HG02840 (cell line): ENCODE data around the gene ERICH3.

Experiments used
- ATAC-seq: cut with Tn5 transposase; IDR thresholded peaks from one replicate; pipeline ENCODE4 v1.9.1; 2021; ENCODE audit warnings: mild to moderate bottlenecking, moderate library complexity, moderate number of reproducible peaks; ENCODE audit not compliant: unreplicated experiment, low FRiP score

Gene ERICH3, protein sequence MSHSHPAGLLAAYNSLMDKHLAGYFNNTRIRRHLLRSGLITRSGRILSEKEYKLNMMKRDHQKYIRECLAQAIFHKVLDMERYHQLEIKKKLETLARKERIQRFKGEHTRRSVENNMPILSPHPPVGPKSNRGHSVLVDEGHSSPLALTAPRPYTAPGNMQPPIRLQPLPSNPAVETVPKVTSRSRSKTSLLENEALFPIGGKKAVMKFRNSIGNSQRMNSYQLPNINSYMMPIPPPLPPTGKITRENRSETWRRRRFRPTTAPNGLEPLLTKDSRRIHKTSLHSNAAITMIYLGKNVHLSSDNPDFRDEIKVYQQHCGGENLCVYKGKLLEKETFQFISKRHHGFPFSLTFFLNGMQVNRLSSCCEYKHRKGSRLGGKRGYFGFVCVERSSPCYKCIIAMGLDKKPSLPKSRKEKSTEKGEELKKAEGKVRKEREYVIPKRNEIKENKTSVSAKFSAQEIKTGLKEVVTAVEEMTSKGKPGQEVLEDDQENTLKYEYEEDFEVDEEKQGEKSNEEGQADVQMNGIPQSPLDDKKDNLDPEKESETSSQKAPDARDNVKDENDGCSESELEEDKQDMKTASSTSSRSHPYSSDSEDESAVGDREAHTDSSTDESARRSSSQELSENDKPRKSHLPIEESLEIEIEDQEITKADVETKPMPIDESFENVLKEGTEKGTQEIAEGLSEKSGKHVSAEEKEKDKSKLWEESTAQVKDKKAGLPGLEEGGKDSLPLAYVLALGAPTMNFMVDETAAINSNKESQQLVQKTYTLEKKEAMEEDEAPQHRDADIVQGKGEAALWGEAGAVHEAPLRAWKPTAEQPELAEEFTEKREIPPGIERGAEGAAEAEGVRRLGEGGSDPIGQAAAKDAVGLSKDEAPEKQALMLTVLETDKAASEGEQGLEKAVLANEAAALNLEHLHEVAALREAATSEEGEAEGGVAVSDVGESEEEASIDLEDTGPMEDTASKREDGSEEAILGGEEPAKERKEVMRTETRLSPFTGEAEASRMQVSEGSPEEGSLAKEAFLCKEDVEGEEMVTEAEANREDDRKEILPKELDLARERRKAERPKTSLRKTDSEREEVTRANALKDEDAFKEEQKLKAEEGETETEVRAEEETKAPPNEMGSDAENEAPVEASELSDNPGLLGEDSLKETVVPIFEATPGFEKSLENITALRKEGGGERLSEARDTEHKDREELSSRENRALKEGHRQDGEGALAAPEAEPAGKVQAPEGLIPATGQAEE (N-terminal part only)

DNA sequence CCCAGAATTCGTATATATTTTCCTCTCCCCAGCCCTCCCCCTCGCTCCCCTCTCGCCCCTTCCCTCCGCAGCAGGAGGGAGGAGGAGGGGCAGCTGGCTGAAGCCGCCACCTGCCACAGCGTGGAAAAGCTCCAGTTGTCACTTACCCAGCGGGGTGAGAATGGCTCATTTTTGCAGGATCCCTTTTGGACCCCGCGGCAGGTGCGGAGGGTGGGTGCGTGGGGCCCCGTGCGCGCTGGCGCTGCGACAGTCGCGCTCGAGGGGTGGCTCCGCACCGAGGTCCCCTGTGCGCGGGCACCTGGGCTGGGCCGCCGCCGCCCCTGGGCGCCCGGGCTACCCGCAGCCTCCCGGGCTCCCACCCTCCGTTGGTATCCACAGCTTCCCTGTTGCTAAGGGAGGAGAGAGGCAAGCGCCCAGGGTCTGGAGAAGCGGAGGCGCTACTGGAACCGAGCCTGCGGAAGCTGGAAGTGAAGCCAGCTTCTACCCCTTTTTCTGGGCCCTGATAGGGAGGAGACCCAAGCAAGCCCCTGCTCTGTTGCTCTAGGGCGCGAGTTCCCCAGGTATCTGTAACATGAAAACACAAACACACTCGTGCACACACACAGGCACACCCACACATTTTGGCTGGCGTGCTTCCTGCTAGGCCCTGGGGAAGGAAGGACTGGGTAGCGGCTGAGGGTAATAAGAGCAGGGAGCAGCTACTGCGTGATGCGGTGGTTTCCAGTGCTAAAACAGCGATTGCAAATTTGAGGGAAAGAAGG, at the start of gene ERICH3:
ERICH3 (minus strand) TSS at position 442 of the 761 bp plus-strand sequence; CDS start at position 169, 273 bp downstream.
- no peak for ATAC-seq

DNA sequence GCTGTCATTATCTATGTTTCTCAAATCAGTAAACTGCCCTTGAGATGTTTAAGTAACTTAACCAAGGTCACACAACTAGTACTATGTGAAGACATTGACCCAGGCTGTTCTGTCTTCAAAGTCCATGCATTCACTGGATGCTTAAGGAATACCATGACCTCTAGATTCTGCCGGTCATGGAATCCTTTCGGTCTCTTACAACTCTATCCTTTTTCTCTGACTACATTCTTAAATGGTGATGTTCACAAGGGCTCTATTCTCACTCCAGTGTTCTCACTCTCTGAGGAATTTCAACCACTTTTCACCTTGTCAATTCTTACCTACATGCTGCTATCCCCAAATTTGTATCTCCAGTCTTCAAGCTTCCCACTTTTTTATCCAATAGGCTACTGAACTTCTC, 44.0 kb upstream of the ERICH3 start:
- no peak for ATAC-seq

DNA sequence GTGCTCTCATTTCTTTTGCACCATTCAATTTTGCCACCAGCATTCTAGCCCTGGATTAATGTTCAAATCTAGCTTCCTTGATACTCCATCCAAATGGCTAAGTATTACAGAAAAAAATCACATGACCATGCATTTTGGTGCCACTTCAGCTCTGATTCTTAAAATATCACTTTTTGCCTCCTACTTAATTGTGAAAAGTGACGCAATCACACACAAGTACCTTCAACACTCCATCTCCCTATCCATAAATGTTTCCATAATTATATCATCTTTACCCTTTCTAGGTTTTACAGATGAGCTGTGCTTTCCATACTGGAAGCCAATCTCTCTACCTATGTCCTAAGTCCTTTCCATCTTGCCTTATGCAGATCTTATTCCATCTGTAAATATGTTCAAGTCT, 43.2 kb upstream of the ERICH3 start:
- no peak for ATAC-seq

DNA sequence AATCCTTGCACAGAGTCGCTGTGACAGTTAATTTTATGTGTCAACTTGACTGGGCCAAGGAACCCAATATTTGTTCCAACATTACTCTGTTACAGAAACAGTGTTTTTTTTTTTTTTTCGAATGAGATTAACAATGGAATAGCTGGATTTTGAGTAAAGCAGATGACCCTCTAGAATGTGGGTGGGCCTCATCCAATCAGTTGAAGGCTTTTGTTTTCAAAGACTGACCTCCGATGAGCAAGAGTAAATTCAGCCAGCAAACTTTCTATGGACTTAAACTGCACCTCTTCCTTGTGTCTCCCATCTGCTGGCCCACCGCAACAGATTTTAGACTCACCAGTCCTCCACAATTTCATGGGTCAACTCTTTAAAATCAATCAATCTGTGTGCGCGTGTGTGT, 42.2 kb upstream of the ERICH3 start:
- no peak for ATAC-seq

DNA sequence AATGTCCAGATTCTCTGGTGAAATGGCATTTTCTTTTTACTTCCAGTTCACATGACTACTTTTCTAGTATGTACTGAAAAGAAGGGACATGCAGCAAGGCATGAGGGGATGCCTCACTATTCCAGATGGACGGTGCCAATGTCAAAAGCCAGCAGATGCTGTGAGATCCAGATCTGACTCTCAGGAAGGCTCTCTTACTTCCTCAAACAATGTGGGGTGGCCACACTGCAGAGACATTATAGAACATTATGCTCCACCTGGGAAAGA, 41.6 kb upstream of the ERICH3 start:
- no peak for ATAC-seq

DNA sequence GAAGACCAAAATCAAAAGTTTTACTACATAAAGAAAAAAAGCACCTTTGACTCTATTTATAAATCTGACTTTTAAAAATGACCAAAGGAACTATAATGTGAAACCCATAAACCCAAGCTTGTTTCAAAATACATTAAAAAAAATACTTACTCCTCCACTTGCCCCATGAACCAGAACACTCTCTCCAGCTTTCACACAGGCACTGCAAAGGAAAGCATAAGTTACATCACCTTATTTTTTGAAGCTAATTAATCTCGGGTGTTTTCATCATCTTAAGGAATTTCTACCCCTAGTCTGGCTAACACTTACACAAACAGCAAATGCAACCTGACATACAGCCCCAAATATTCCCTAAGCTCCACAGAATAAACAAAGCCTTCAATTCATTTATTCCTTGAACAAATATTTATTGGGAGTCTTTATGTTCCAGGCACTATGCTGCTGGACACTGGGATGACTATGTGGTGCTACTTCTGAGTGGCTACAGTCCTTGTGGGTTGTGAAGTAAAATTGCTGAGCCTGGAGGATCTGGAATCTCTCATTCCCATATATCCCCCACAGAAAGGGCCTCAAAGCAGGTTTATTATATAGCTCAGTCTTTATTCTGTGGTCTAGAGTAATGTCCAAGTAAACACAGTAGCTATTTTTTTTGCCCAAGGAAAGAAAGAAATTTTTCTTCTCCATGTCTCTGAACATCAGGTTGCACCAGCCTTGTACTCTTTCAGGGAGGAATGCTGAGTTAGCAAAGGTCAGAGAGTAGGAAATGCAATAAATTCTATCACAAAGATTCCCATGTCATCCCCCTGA, 41.0 kb upstream of the ERICH3 start:
- peak; percentile 58 for ATAC-seq

DNA sequence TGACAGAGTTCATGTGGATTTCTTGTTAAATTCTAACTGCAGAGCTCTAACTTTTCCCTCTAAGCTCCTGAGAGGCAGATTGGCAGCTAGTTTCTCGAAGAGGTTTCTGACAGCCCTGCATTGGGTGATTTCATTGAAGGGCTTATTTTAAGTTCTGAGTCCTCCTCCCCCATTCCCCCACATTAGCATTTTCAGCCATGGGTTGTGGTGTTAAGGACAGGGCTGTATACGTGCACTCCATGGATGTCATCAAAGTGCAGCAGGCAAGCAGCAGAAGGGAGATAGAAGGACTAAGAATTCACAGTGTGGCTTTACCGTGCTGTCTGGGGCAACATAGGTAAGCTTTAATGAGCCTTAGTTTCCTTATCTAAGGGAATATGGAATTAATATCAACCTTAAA, 40.3 kb upstream of the ERICH3 start:
- peak; percentile 31 for ATAC-seq

DNA sequence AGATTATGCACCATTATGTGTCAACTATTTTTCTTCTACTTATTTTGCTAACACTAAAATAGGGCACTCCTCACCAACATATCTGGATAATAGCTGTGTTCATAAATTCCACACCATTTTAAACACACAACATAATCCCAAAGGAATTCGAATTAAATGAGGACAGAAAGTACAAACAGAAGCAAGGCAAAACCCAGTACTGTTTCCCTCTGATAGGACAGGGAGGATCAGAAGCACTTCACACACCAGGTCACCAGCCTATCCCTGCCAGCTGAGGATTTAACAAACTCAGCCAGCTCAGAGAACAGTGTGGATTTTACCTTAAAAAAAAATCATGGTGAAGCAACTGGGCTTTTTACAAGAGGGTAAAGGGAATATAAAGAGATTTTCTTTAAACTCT, 39.3 kb upstream of the ERICH3 start:
- no peak for ATAC-seq

DNA sequence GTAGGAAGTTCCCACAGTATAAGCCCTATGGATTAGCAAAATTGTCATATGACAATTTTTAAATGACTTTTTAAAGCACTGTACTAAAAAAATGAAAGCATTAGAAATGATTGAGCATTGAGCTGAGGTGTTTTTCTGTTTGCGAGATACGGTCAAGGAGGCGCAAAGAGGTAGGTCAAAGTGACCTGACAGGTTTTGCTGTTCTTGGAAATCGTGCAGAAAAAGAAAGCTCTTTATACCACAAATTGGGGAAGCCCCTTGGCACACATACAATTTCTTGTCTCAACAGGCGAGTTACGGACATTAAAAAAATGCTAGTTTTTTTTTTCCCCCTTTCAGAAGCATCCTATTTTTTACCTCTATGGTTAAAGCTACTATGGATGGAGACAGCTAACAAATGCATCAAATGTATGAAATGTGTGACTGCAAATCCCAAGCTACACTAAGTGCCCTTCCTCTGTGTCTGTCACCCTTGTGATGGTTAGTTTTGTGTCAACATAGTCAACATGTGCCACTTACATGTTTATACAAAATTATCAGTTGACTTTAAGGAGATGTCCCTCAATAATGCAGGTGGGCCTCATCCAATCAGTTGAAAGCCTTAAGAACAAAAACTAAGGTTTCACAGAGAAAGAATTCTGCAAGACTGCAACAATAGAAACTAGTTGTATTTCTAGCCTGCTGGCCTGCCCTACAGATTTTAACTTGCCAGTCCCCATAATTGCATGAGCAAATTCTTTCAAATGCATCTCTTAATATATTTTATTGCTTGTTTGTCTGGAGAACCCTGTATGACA, 30.0 kb upstream of the ERICH3 start:
- ATAC-seq, result no peak

DNA sequence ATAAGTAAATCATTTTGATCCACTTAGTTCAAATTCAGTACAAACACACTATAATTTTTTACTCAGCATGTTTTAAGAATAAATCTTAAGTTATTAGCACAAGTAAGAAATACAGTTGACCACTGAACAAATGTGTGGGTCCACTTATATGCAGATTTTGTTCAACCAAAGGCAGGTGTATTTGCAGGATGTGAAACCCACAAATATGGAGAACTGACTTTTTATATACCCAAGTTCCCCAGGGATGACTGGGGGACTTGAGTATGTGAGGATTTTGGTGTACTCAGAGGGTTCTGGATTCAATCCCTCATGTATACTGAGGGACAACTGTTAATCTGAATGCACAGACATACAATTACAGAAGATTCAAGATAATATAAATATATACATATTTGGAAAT, 25.7 kb upstream of the ERICH3 start:
- ATAC-seq, result no peak

DNA sequence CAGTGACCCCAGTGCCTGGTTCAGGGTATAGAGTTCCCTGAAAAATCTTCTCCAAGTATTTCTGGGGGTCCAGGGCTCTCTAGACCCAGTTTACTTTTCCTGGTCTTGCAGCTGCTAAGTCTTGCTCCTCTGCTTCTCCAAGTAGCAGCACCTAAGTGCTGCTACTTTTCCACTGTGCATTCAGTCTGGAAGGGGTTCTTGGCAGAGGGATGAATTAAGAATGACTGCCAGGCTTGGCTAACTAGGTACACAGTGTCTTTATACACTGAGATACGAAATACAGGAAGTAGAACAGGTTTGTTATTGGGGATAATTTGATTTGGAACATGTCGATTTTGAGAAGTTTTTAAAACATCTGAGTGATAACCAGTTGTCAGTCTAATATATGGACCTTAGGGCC, 24.2 kb upstream of the ERICH3 start:
- ATAC-seq, result no peak

DNA sequence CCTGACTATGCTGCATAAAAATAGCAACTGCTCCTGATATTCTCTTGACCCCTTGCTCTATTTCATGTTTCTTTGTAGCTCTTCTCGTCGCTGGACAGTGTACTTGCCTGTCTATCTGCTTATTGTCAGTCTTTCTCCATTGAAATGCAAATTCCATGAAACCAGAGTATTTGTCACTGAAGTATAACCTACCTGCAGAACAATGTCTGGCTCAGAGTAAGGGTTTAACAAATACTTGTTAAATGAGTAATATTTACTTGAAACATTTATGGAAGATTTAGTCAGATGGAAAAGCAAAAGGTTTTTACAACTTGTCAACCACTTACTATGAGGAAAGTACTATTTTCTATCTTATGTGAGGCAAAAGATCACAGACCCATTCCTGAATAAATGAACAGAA, 19.9 kb upstream of the ERICH3 start:
- no peak for ATAC-seq

DNA sequence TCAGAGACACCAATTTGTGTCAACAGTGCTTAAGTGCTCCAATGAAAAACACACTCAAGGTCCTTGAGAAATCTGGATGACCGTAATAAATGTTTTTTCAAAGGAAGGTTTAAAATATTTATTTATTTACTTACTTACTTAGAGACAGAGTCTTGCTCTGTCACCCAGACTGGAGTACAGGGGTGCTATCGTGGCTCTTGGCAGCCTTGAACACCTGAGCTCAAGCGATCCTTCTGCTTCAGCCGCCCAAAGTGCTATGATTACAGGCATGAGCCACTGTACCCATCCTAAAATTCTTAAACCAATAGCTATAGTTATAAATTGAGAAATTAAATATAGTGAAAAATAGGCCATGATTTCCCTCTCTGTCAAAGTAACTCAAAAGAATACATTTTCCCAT, 17.3 kb upstream of the ERICH3 start:
- ATAC-seq, result no peak

DNA sequence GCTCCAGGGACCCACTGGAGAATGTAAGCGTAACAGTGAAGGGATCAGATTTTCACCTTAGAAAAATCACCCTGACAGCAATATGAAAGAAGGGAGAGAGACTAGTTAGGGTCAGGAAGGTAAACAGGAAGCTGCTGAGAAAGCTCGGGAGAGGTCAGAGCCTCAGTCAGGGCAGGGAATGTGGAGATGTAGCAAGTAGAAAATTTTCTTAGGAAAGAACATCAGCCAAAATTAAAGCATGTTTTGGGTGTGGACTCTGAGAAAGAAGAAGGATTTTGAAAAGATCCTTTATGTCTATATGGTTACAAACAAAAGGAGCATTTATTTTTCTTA, 16.7 kb upstream of the ERICH3 start:
- no peak for ATAC-seq

DNA sequence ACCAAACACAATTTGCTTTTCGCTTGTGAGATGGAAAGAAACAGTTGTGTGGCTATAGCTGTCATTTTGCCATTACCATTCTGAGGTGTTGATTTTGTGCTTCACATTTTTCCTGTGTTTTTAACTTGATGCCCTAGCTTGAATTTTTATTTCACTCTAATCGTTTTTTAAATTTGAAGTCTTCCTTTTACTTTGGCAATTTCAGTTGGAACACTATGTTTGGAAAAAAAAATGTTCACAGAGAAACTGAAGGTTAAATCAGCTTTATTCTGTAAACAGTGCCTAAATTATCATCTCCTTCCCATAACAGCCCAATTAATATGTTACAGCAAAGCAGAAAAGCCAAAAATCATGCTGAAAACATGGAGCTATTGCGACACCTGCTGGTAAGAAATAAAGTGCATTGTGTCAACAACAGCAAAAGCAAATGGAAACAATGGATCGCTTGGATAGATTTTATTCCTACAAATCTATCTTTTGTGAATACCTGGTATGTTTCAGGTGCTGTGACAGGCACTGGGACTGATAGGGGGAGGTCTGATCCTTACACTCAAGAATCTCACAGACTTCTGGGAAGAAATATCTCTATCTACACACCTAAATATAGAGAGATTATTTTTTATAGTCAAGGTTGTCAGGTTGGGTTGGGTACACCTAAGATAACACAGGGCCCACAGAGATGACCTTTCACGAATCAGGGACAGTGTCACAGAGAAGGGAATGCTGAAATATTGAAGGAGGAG, 16.2 kb upstream of the ERICH3 start:
- no peak for ATAC-seq

DNA sequence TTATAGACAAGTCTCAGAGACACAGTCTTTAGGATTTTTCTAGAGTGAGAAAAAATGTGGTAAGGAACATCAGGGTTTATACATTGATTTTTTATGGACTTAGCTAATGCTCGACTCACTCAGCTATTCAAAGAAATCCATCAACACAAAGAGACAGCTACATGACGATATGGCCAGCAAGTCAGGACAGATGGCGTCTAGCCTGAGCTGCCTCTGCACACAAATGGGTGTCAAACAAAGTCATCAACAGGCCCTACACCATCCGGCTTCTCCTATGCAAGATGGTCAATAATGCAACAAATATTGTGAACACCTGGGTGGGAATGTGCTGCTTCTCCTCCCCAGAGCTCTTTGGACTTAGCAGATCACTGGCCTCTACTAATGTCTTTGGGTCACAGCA, 13.3 kb upstream of the ERICH3 start:
- no peak for ATAC-seq

DNA sequence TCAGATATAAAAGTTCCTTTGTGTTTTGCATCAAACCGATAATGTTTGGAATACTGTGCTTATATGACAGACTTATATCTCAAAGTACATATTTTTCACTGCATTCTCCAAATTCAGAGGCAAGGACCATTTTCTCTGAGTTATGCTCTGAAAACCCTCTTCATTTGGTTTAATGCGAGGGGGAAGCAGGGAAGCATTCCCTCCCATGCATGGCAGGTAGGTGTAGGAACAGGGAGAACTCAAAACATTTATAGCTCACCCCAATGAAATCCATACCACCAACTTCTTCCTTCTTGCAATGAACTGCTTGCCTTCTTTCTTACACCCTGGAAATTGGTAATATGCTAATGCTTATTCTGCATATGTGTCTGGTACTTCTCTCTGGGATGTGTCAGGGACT, 10.7 kb upstream of the ERICH3 start:
- ATAC-seq, result no peak

DNA sequence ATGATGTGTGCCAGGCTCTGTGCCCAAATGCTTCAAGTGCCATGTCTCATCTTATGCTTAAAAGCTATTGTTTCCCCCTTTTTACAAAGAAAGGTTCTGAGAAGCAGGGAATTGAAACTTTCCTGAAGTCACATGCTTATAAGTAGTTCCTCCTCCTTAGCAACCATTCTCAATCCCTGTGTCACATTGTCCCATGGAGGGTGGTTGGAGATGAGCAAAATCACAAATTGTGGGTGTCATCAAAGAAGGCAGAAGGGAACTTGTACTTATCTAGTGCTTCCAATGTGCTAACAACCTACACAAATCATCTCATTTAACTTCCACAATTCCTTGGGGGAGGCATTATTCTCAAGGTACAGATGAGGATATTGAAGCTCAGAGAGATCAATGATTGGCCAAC, 10.1 kb upstream of the ERICH3 start:
- ATAC-seq, result no peak
